DND-41 (cell line): ENCODE measurements around the gene CABYR.

Experiments used
- ATAC-seq: fragments of 200-7000 bp; cut with Tn5 transposase; 3 replicates; pipeline ENCODE4 v1.9.1; 2021; ENCODE audit warnings: low read depth; ENCODE audit not compliant: insufficient read depth
- DNase-seq: peaks from one replicate; pipeline ENCODE4 v3.0.0-alpha.2; 2020
- H2AFZ ChIP-seq: 2 replicates; pipeline ENCODE4 v1.6.0; 2012; ENCODE audit warnings: low read depth, low read length
- H3K27ac ChIP-seq: 2 replicates; pipeline ENCODE4 v1.5.1; 2012; ENCODE audit warnings: low read length, inconsistent platforms
- H3K27me3 ChIP-seq: fragments of 200-600 bp; sonication (generic); 2 replicates; pipeline ENCODE4 v1.6.0; 2012; ENCODE audit warnings: low read length, mild to moderate bottlenecking, inconsistent platforms; ENCODE audit not compliant: insufficient read depth, poor library complexity
- H3K36me3 ChIP-seq: 2 replicates; pipeline ENCODE4 v1.5.1; 2012; ENCODE audit warnings: low read length, inconsistent platforms; ENCODE audit not compliant: insufficient read depth
- H3K4me1 ChIP-seq: 2 replicates; pipeline ENCODE4 v1.5.1; 2012; ENCODE audit warnings: mild to moderate bottlenecking, low read length; ENCODE audit not compliant: insufficient read depth
- H3K4me2 ChIP-seq: 2 replicates; pipeline ENCODE4 v1.6.0; 2012; ENCODE audit warnings: mild to moderate bottlenecking, moderate library complexity, low read length, inconsistent platforms; ENCODE audit not compliant: insufficient read depth
- H3K4me3 ChIP-seq, 2 experiments: fragments of 200-600 bp in 1 of 2; shearing (Covaris generic) in 1 of 2; 2 replicates each; pipeline ENCODE4 v1.5.1; 2012 to 2016; ENCODE audit warnings: inconsistent platforms in 2 of 2, low read length in 2 of 2, mild to moderate bottlenecking in 2 of 2, low read depth in 1 of 2, moderate library complexity in 1 of 2
- H3K79me2 ChIP-seq: 2 replicates; pipeline ENCODE4 v1.6.0; 2012; ENCODE audit warnings: low read length, inconsistent platforms; ENCODE audit not compliant: insufficient read depth
- H3K9ac ChIP-seq: 2 replicates; pipeline ENCODE4 v1.6.0; 2012; ENCODE audit warnings: low read depth, mild to moderate bottlenecking, inconsistent platforms, low read length, moderate library complexity
- H3K9me3 ChIP-seq: 2 replicates; pipeline ENCODE4 v1.5.1; 2012; ENCODE audit warnings: low read length, moderate library complexity, mild to moderate bottlenecking, inconsistent platforms; ENCODE audit not compliant: insufficient read depth, severe bottlenecking
- H4K20me1 ChIP-seq: 2 replicates; pipeline ENCODE4 v1.6.0; 2012; ENCODE audit warnings: low read length; ENCODE audit not compliant: insufficient read depth
- CTCF ChIP-seq: IDR thresholded peaks from 2 replicates; pipeline ENCODE4 v1.5.1; 2012; ENCODE audit warnings: borderline replicate concordance, low read length, moderate library complexity, mild to moderate bottlenecking; ENCODE audit not compliant: poor library complexity, severe bottlenecking; ENCODE audit errors: extremely low read depth
- EZH2 ChIP-seq: IDR thresholded peaks from 3 replicates; pipeline ENCODE4 v1.6.1; 2012; ENCODE audit warnings: borderline replicate concordance, low read depth, mild to moderate bottlenecking, moderate library complexity, low read length, inconsistent platforms; ENCODE audit not compliant: severe bottlenecking

Gene CABYR

GRCh38 chr18:24090876-24091275 is 48.0 kb upstream of the CABYR start:
- Histone ChIP-seq H3K9ac (no peak overlapping the region), H4K20me1 (no peaks in the 10 kb centered on the region), H3K4me1 (no peaks in the 10 kb centered on the region), H2AFZ (no peak overlapping the region), H3K79me2 (no peaks in the 10 kb centered on the region), H3K4me3 (no peak overlapping the region), H3K27me3 (no peaks in the 10 kb centered on the region), H3K9me3 (no peaks in the 10 kb centered on the region), H3K4me2 (no peak overlapping the region), H3K27ac (no peak overlapping the region), H3K36me3 (peaks cover 42% of the 10 kb centered on the region)
- ATAC-seq (no peak), DNase-seq (no peak)
- no peak for TF ChIP-seq EZH2
- no peak for TF ChIP-seq CTCF

- Histone ChIP-seq H2AFZ (no peak overlapping the region), H3K79me2 (no peaks in the 10 kb centered on the region), H3K27me3 (no peaks in the 10 kb centered on the region), H3K36me3 (peaks cover 31% of the 10 kb centered on the region), H3K4me3 (no peak overlapping the region), H3K9ac (no peak overlapping the region), H3K4me2 (no peak overlapping the region), H3K27ac (no peak overlapping the region), H3K9me3 (no peaks in the 10 kb centered on the region), H3K4me1 (no peaks in the 10 kb centered on the region), H4K20me1 (no peaks in the 10 kb centered on the region)
- DNase-seq (no peak), ATAC-seq (no peak)
- TF ChIP-seq EZH2 (no peak), CTCF (no peak)
These were observed 44.3 kb upstream of the CABYR start for GRCh38 chr18:24094561-24094960.

GRCh38 chr18:24095976-24096375 is 42.9 kb upstream of the CABYR start:
- H3K27ac ChIP-seq: no peak overlapping the region
- H3K4me3 ChIP-seq: no peak overlapping the region
- no peaks in the 10 kb centered on the region for H3K27me3 ChIP-seq
- DNase-seq: no peak
- H2AFZ ChIP-seq: no peak overlapping the region
- H3K9ac ChIP-seq: no peak overlapping the region
- H3K36me3 ChIP-seq: peaks cover 32% of the 10 kb centered on the region
- H4K20me1 ChIP-seq: peaks cover 3% of the 10 kb centered on the region; the same call in 1 of the 2 replicates
- no peak overlapping the region for H3K4me2 ChIP-seq
- no peak for TF ChIP-seq EZH2
- no peak for TF ChIP-seq CTCF
- no peak for ATAC-seq
- no peaks in the 10 kb centered on the region for H3K4me1 ChIP-seq
- no peaks in the 10 kb centered on the region for H3K79me2 ChIP-seq
- no peaks in the 10 kb centered on the region for H3K9me3 ChIP-seq
